CD14-positive monocyte (primary cell): ENCODE measurements around the gene ITPKA. TPM values are rescaled to one million over a fixed set of nuclear protein-coding genes. Genes with fewer than 3 reads are reported as not detected.

Source experiments
- DNase-seq, 3 donors: peaks; one replicate each; pipeline ENCODE4 v3.0.0-alpha.2; 2011 to 2022
- H2AFZ ChIP-seq: 2 replicates; pipeline ENCODE4 v1.6.0; 2012; ENCODE audit warnings: mild to moderate bottlenecking, low read depth, low read length, inconsistent platforms; ENCODE audit not compliant: insufficient read depth, poor library complexity, severe bottlenecking
- H3K27ac ChIP-seq, 2 donors: 1 replicate in 1 of 2; 2 replicates in 1 of 2; pipeline ENCODE4 v1.5.1; 2012 to 2013; ENCODE audit warnings: low read length in 2 of 2, control low read depth in 1 of 2, inconsistent platforms in 1 of 2, low read depth in 1 of 2, mild to moderate bottlenecking in 1 of 2
- H3K27me3 ChIP-seq, 2 donors: one replicate each; pipeline versions ENCODE4 v1.6.0 to v1.6.1; 2011 to 2013; ENCODE audit warnings: low read length in 2 of 2; ENCODE audit not compliant: control insufficient read depth in 2 of 2, insufficient read depth in 2 of 2
- H3K36me3 ChIP-seq, 2 donors: replicated peaks in 1 of 2; 1 replicate in 1 of 2; 2 replicates in 1 of 2; pipeline versions ENCODE4 v1.5.1 to v1.6.1; 2012 to 2013; ENCODE audit warnings: low read length in 2 of 2, control low read depth in 1 of 2, inconsistent platforms in 1 of 2, mild to moderate bottlenecking in 1 of 2; ENCODE audit not compliant: insufficient read depth in 2 of 2, control insufficient read depth in 1 of 2
- H3K4me1 ChIP-seq, 2 donors: 1 replicate in 1 of 2; 2 replicates in 1 of 2; pipeline versions ENCODE4 v1.5.1 to v1.6.1; 2012 to 2013; ENCODE audit warnings: low read length in 2 of 2, control low read depth in 1 of 2, inconsistent platforms in 1 of 2, mild to moderate bottlenecking in 1 of 2, moderate library complexity in 1 of 2; ENCODE audit not compliant: insufficient read depth in 2 of 2, control insufficient read depth in 1 of 2
- H3K4me2 ChIP-seq: replicated peaks from 2 replicates; pipeline ENCODE3; 2012; ENCODE audit warnings: low read length, moderate library complexity, mild to moderate bottlenecking; ENCODE audit not compliant: poor library complexity, severe bottlenecking; ENCODE audit errors: extremely low read depth
- H3K4me3 ChIP-seq, 3 experiments: fragments of 200-600 bp in 1 of 3; sonication (generic) in 1 of 3; replicated peaks in 1 of 3; 1 replicate in 2 of 3; 2 replicates in 1 of 3; pipeline ENCODE4 v1.5.1; 2011 to 2013; ENCODE audit warnings: low read length in 3 of 3, mild to moderate bottlenecking in 3 of 3, control low read depth in 2 of 3, low read depth in 2 of 3, inconsistent platforms in 1 of 3, moderate library complexity in 1 of 3
- H3K79me2 ChIP-seq: 2 replicates; pipeline ENCODE4 v1.6.0; 2012; ENCODE audit warnings: mild to moderate bottlenecking, control low read depth, inconsistent platforms, low read length, moderate library complexity; ENCODE audit not compliant: insufficient read depth
- H3K9ac ChIP-seq: 2 replicates; pipeline ENCODE4 v1.6.0; 2017; ENCODE audit warnings: low read length, mild to moderate bottlenecking; ENCODE audit not compliant: insufficient read depth, poor library complexity, severe bottlenecking
- H3K9me3 ChIP-seq, 2 donors: replicated peaks in 1 of 2; 1 replicate in 1 of 2; 2 replicates in 1 of 2; pipeline versions ENCODE4 v1.5.1 to v1.6.1; 2012 to 2013; ENCODE audit warnings: low read length in 2 of 2, control low read depth in 1 of 2; ENCODE audit not compliant: control insufficient read depth in 1 of 2, insufficient read depth in 1 of 2
- H4K20me1 ChIP-seq: 2 replicates; pipeline ENCODE4 v1.6.0; 2012; ENCODE audit warnings: mild to moderate bottlenecking, low read length, control low read depth, moderate library complexity; ENCODE audit not compliant: insufficient read depth
- H3K27ac Mint-ChIP-seq, 7 donors: one replicate each; pipeline ENCODE4 v1.8.0; 2020; ENCODE audit warnings: mild to moderate bottlenecking in 7 of 7, mixed read lengths in 7 of 7, moderate library complexity in 6 of 7, inconsistent platforms in 2 of 7
- H3K27me3 Mint-ChIP-seq, 3 donors: one replicate each; pipeline ENCODE4 v1.8.0; 2021 to 2022; ENCODE audit warnings: low read depth in 3 of 3, mild to moderate bottlenecking in 3 of 3, mixed read lengths in 3 of 3, moderate library complexity in 3 of 3, inconsistent platforms in 1 of 3
- H3K36me3 Mint-ChIP-seq, 2 donors: one replicate each; pipeline ENCODE4 v1.8.0; 2020; ENCODE audit warnings: mixed read lengths in 2 of 2, inconsistent platforms in 1 of 2, mild to moderate bottlenecking in 1 of 2
- H3K4me1 Mint-ChIP-seq: one replicate; pipeline ENCODE4 v1.8.0; 2020; ENCODE audit warnings: mild to moderate bottlenecking, mixed read lengths
- H3K4me3 Mint-ChIP-seq, 2 donors: one replicate each; pipeline ENCODE4 v1.8.0; 2020; ENCODE audit warnings: mild to moderate bottlenecking in 2 of 2, mixed read lengths in 2 of 2, moderate library complexity in 1 of 2
- H3K9me3 Mint-ChIP-seq, 7 donors: one replicate each; pipeline ENCODE4 v1.8.0; 2020 to 2022; ENCODE audit warnings: mixed read lengths in 7 of 7, mild to moderate bottlenecking in 6 of 7, moderate library complexity in 6 of 7, inconsistent platforms in 2 of 7
- WGBS: methylation state at CpG from one replicate; pipeline ENCODE4 v1.1.5; 2013; ENCODE audit warnings: missing lambda C conversion rate; ENCODE audit not compliant: insufficient coverage; 5-methylcytosine and 5-hydroxymethylcytosine counted together
- intact Hi-C, 2 donors: fragments of 100-400 bp; cut with micrococcal nuclease; formaldehyde crosslinking; loops; one replicate each; pipeline versions ENCODE4 v1.15.0 to v1.15.1; 2023
- polyA plus RNA-seq, 3 donors: library from polyadenylated mRNA; depleted of rRNA in 1 of 3; unstranded in 2 of 3; stranded (reverse) in 1 of 3; fragments of 300-500 nt in 2 of 3; fragments of >200 nt in 1 of 3; fragmentation: Illumina TruSeq in 2 of 3; gene quantifications; 1 replicate in 2 of 3; 2 replicates in 1 of 3; pipeline ENCODE4 v1.2.3, GENCODE V29; 2012 to 2021
- TF ChIP-seq, protein P1 (sequence below): fragments of 200-600 bp; IDR thresholded peaks from one replicate; pipeline ENCODE4 v1.8.0; 2022; ENCODE audit warnings: antibody characterized with exemption, mild to moderate bottlenecking

ITPKA gene
- polyA plus RNA-seq, 3 donors, result 0.31 TPM; not detected in 2

DNA sequence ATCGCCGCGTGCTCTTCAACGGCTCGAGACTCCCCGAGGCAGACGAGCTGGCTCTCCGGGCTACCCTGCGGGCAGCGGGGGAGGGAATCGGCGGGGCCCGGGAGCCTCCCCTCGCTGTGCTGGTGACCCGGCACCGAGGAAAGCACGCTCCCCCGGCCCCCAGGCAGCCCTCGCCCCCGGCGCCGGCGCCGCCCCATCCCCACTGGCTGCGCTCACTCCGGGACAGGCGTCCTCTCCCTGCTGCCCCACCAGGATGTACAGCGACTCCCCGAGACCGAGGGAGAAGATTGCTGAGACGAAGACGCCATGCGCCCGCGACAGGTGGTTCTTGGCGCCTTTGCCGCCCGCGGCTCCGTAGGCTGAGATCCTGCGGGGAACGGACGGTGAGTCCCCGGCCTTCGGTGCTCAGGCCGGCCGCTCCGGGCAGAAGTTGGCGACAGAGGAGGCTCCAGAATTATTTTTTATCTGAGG, 18.3 kb downstream of the ITPKA start:
- peak overlapping the region; percentile 84 to 96 for H3K4me3 Mint-ChIP-seq
- TF ChIP-seq, protein P1, sequence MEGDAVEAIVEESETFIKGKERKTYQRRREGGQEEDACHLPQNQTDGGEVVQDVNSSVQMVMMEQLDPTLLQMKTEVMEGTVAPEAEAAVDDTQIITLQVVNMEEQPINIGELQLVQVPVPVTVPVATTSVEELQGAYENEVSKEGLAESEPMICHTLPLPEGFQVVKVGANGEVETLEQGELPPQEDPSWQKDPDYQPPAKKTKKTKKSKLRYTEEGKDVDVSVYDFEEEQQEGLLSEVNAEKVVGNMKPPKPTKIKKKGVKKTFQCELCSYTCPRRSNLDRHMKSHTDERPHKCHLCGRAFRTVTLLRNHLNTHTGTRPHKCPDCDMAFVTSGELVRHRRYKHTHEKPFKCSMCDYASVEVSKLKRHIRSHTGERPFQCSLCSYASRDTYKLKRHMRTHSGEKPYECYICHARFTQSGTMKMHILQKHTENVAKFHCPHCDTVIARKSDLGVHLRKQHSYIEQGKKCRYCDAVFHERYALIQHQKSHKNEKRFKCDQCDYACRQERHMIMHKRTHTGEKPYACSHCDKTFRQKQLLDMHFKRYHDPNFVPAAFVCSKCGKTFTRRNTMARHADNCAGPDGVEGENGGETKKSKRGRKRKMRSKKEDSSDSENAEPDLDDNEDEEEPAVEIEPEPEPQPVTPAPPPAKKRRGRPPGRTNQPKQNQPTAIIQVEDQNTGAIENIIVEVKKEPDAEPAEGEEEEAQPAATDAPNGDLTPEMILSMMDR, result no peak
- Histone ChIP-seq H3K9ac (no peak overlapping the region), H3K36me3 (peaks cover 0 to under 1% of the 10 kb centered on the region in 2 donors), H3K4me2 (peak overlapping the region; percentile 83), H3K79me2 (no peaks in the 10 kb centered on the region), H3K27ac (no peak overlapping the region), H3K4me3 (peak overlapping the region in 2 of 3 experiments; percentile 7 to 77), H3K4me1 (peaks cover 23 to 29% of the 10 kb centered on the region in 2 donors), H2AFZ (peak overlapping the region; percentile 81), H4K20me1 (no peaks in the 10 kb centered on the region), H3K27me3 (peaks cover 17 to 51% of the 10 kb centered on the region in 2 donors), H3K9me3 (peaks cover 0 to 14% of the 10 kb centered on the region in 2 donors)
- WGBS, result 2% methylated on average over 45 of the region's 49 CpGs
- intact Hi-C loops, result no loop called here
- H3K27me3 Mint-ChIP-seq, result peaks cover 43 to 52% (median 51%) of the 10 kb centered on the region in 3 donors
- DNase-seq, result no peak
- H3K27ac Mint-ChIP-seq, result no peak overlapping the region
- peaks cover 0 to 12% (median 9%) of the 10 kb centered on the region in 7 donors for H3K9me3 Mint-ChIP-seq
- H3K4me1 Mint-ChIP-seq, result peaks cover 24% of the 10 kb centered on the region
- peaks cover 8 to 13% of the 10 kb centered on the region in 2 donors for H3K36me3 Mint-ChIP-seq

DNA sequence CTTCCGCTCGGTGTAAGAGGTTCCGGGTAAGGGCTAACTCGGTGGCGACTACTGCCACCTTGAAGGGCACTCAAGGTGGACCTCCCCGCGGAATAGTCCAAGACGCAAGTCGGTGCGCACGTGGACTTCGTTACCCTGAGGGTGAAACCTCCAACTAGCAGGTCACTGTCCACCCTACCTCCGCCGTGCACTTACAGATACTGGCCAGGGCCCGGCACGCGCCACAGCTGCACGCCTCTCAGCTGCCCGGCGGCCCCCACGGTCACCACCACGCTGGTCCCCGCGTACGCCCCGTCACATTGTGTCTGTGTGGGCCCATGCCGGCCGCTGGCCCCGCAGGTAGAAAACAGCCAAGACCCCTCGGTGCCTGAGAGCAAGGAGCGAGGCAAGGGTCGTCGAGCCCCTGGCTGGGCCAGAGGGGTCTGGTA, 18.9 kb downstream of the ITPKA start:
- Mint-ChIP-seq H3K9me3 (peaks cover 0 to 12% (median 9%) of the 10 kb centered on the region in 7 donors), H3K36me3 (peaks cover 12 to 19% of the 10 kb centered on the region in 2 donors), H3K4me1 (peaks cover 24% of the 10 kb centered on the region), H3K4me3 (peak overlapping the region; percentile 84 to 96), H3K27ac (peak overlapping the region in 2 of 7 donors; percentile 19 to 38), H3K27me3 (peaks cover 43 to 51% (median 48%) of the 10 kb centered on the region in 3 donors)
- H3K9me3 ChIP-seq, result peaks cover 0 to 14% of the 10 kb centered on the region in 2 donors
- WGBS, result 9% methylated on average over 33 of the region's 33 CpGs
- peaks cover 17 to 51% of the 10 kb centered on the region in 2 donors for H3K27me3 ChIP-seq
- no peaks in the 10 kb centered on the region for H3K79me2 ChIP-seq
- H3K27ac ChIP-seq, result no peak overlapping the region
- no peak for DNase-seq
- H4K20me1 ChIP-seq, result no peaks in the 10 kb centered on the region
- peaks cover 2 to 7% of the 10 kb centered on the region in 2 donors for H3K36me3 ChIP-seq
- TF ChIP-seq, protein P1, result no peak
- intact Hi-C loops, result no loop called here
- peaks cover 23 to 29% of the 10 kb centered on the region in 2 donors for H3K4me1 ChIP-seq
- H3K4me2 ChIP-seq, result peak overlapping the region; percentile 83
- H2AFZ ChIP-seq, result peak overlapping the region; percentile 81
- H3K4me3 ChIP-seq, result peak overlapping the region; percentile 36 to 77 (median 36)
- peak overlapping the region; percentile 52 for H3K9ac ChIP-seq
